Fibroblast of skin of scalp (primary cell): ENCODE measurements around the gene M1AP.
"Not testable (repeated sequence)": the region's sequence is repeated elsewhere in the genome, so short reads cannot be mapped to it uniquely, and the experiment has no call there.

ENCODE experiments used
- DNase-seq: peaks from one replicate; pipeline ENCODE4 v3.0.0-alpha.2; 2013

The M1AP gene

GRCh38 chr2:74646834-74647482 is 1.2 kb downstream of the M1AP start:
- no peak for DNase-seq

DNA sequence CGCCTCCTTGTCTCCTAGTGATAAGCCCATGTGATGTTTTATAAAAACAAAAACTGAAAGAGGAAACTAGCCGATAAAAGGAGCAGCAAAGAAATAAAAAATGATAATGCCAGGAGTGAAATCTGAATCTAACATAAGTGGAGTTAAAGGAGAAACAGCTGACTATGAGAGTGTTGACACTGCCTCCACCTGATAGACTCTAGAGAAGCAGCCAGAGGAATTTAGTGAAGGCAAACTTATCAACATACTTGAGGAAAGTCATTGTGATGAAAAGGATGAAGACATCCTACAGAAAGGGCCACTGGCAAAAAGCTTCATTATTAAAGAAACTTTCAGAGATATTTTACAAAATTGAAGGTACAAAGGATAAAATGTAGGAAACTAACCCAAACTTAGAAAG is 1.9 kb downstream of the M1AP start:
- DNase-seq: no peak

- no peak for DNase-seq
Measured at GRCh38 chr2:74645344-74645743, 2.8 kb downstream of the M1AP start.

DNA sequence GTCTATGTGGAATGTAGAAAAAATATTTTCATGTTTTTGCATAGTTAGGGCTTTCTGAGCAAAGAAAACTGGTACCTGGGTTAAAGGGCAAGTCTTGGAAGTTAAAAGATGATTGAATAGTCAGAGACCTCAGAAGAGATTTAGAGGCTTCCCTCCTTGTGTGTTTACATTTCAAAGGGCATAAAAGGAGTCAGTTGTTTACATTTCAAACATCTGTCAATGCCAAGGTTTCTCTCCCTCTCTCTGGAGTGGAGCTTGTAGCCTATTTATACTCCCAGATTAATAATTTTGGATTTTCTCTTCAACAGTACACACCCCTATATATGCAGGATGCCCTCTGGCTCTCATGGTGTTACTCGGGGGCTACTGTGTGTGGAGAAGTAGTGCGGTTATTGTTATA is 8.6 kb downstream of the M1AP start:
- DNase-seq: no peak

DNA sequence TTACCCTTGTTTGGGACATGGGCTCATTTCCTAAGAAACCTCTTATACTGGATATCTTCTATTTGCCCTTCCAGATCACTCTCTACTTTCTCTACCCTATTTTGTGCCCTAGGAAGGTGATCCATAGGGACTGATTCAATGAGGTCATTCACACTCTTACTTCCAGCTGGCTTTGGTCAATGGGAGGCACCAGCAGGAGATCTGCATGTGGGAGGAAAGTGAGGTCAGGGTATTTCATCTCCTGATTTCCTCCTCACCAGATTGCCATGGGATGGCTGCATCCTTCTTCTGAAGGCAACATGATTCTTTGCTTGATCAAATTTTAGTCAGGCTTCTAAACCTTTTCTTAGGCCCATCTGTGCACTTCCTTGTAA is 15.2 kb downstream of the M1AP start:
- DNase-seq: no peak

- peak; percentile 24 for DNase-seq
Measured at GRCh38 chr2:74632209-74632938, 15.8 kb downstream of the M1AP start.

GRCh38 chr2:74630454-74630853 is 17.7 kb downstream of the M1AP start:
- DNase-seq: not testable (repeated sequence)

- DNase-seq: no peak
Measured at GRCh38 chr2:74628538-74629105, 19.5 kb downstream of the M1AP start.

GRCh38 chr2:74625658-74626425 is 22.3 kb downstream of the M1AP start:
- DNase-seq: no peak

DNA sequence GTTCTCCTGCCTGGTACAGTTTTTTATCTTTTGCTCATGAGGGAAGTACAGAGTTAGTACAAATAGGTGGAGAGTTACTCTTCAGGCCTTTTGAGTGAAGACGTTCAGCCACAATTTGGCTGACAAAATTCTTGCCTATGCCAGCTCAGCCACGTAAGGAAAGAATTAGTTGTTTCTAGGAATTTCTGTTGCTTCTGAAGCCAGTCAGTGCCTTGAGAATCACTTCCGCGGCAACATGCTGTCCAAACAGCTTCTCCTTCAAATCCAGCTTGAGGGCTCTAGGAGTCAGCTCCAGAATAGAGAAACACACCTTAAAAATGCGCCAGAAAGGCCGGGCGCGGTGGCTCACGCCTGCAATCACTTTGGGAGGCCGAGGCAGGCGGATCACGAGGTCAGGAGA is 27.5 kb downstream of the M1AP start:
- no peak for DNase-seq

GRCh38 chr2:74619651-74620297 is 28.4 kb downstream of the M1AP start:
- no peak for DNase-seq

GRCh38 chr2:74618410-74619083 is 29.6 kb downstream of the M1AP start:
- DNase-seq: no peak

GRCh38 chr2:74617122-74617521 is 31.0 kb downstream of the M1AP start:
- DNase-seq: no peak

GRCh38 chr2:74606927-74607326 is 41.2 kb downstream of the M1AP start:
- DNase-seq: no peak

GRCh38 chr2:74603282-74604000 is 44.7 kb downstream of the M1AP start:
- DNase-seq: no peak

GRCh38 chr2:74602586-74603281 is 45.4 kb downstream of the M1AP start:
- peak; percentile 44 for DNase-seq

GRCh38 chr2:74599676-74600075 is 48.5 kb downstream of the M1AP start:
- DNase-seq: no peak

- DNase-seq: no peak
Measured at GRCh38 chr2:74597410-74597809, 50.7 kb downstream of the M1AP start.

GRCh38 chr2:74596584-74596983 is 51.5 kb downstream of the M1AP start:
- DNase-seq: no peak

DNA sequence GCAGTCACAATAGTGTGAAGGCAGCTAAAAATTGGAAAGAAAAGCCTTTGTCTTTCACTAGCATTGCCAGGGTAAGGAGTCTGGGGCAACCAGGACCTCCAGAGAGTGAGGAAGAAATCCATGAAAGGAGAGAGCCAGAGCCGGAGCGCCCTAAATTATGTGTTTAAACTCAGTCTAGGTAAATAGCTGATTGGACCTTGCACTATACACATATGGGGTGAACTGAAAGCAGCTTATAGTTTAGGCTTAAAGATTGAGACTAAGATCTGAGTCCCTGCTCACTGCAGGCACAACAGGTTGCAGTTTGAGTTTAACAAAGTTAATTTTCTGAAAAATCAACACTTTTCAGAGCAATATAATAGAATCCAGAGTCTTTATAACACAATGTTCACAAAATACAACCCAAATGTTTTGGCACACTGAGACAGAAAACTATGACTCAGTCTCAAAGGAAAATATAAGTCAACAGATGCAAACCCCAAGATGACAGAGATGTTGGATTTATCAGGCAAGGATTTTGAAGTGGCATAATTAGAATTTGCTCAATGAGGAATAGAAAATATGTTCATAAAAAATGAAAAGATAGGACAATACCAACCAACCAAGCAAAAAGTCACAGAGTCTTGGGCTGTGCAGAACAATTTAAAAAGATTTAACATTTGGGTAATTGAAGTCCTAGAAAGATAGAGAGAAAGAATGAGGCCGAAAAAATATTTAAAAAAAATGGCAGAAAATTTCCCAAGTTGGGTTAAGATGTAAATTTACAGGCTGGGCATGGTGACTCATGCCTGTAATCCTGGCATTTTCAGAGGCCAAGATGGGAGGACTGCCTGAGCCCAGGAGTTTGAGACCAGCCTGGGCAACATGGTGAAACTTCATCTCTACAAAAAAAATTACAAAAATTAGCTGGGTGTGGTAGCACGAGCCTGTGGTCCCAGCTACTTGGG is 54.0 kb downstream of the M1AP start:
- no peak for DNase-seq
